Rectal smooth muscle tissue (tissue), 1 donor: ENCODE measurements around the gene KCNN3.
A peak's percentile ranks its signal among the peaks of the same experiment; 100 is the strongest.

ENCODE experiments used
- H3K27ac ChIP-seq: one replicate; pipeline ENCODE4 v1.7.0; 2013; ENCODE audit warnings: low read depth, low read length, inconsistent platforms
- H3K27me3 ChIP-seq: one replicate; pipeline ENCODE4 v1.7.0; 2013; ENCODE audit warnings: low read length; ENCODE audit not compliant: control insufficient read depth, insufficient read depth
- H3K36me3 ChIP-seq: one replicate; pipeline ENCODE4 v1.7.0; 2013; ENCODE audit warnings: low read length; ENCODE audit not compliant: control insufficient read depth, insufficient read depth
- H3K4me1 ChIP-seq: one replicate; pipeline ENCODE4 v1.7.0; 2013; ENCODE audit warnings: low read length; ENCODE audit not compliant: control insufficient read depth, insufficient read depth
- H3K4me3 ChIP-seq: one replicate; pipeline ENCODE4 v1.7.0; 2013; ENCODE audit warnings: low read length
- H3K9ac ChIP-seq: one replicate; pipeline ENCODE4 v1.7.0; 2013; ENCODE audit warnings: low read length

The KCNN3 gene

DNA sequence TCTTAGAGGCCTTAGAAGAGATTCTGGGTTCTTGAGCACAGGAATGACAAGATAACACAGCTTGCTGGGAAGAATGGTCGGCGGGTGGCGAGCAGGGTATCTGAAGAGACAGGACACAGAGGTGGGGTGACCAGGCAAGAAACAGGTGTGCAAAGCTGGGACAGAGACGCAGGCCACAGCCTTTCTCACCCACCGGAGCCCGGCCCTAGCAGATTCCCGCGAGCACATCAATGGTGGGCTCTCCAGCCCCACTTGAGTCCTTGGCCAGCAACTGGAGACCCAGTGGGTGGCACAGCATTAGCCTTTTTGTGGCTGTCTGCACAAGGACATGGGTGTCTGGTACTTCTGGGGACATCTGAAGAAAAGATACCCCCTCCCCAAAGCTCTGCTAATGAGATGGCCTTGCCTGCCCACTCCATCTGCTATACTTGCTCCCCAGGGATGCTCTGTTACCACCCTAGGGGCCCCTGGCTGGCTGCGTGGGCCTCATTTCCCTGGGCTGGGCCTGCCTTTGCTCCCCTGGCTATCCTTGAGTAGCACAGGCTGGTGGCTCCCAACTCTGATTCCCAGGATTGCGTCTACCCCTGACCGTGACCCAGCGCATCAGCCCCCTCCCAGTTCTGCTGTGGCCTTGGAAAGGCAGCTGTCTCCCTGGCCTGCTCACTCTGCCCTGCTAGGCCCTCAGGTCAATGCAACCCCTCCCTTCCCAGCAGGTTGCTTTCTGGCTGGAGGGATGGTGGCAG lies 134.8 kb downstream of the KCNN3 start:
- H3K9ac ChIP-seq: no peak overlapping the region
- H3K36me3 ChIP-seq: no peaks in the 10 kb centered on the region
- no peak overlapping the region for H3K4me3 ChIP-seq
- no peak overlapping the region for H3K27ac ChIP-seq
- H3K4me1 ChIP-seq: peaks cover 18% of the 10 kb centered on the region
- no peaks in the 10 kb centered on the region for H3K27me3 ChIP-seq

DNA sequence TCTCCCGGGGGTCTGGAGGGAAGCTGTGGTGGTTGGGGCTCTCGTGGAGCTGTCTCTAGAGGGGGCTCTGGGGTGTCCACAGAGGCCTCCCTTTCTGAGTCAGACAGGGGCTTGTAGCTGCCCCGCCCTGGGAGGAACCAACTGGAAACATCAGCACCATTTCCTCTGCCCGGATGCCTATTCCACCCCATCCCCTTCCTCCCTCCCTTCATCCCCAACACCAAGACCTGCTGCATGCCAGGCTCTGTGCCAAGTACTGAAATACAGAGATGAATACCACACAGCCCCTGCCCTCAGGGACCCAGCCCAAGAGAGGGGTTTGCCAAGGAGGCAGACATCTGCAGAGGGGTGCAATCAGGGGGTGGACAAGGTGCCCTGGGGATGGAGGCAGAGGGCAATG lies 136.5 kb downstream of the KCNN3 start:
- H3K9ac ChIP-seq: no peak overlapping the region
- no peak overlapping the region for H3K4me3 ChIP-seq
- no peaks in the 10 kb centered on the region for H3K36me3 ChIP-seq
- H3K27me3 ChIP-seq: no peaks in the 10 kb centered on the region
- peaks cover 28% of the 10 kb centered on the region for H3K4me1 ChIP-seq
- no peak overlapping the region for H3K27ac ChIP-seq

DNA sequence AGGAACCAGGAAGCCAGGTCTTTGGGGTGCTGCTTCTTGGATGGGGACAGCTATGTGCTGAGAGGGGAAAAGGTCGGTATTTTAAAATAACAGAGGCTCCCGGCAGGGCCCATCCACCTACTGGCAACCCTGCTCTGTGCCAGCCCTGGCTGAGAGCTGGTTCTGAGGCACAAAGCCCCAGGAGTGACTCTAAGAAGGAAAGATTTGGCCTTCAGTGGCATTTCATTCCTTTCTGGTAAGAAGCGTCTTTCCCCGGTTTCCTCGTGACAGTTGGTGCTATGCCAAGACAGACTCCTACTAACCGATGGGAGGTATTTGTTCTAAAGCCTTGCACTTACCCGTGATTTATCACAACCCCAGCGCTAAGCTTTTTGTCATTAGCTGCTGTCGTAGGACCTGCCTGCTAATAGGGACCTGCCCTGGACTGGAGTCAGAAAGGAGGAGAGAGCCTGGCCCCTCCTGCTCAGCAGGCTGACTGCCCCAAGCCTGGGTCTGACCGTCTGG lies 139.0 kb downstream of the KCNN3 start:
- H3K4me1 ChIP-seq: peaks cover 50% of the 10 kb centered on the region
- H3K27ac ChIP-seq: peak overlapping the region; percentile 74

DNA sequence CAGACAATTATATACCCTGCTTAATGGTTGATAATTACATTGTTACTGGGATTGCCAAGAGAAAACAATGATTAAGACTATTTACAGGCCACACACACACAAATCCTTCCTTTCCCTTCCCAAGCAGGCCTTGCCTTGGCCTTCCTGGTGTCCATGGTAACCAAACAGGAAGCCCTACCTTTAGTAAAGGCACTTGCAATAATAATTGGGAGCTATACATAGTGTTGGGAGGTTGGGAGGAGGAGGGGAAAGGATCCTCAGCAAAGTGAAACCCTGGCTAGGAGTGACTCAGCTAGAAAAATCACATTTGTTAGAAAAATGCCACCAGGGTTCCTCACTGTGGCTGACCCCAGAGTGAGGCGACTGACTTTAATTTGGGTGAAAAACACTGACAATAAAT lies 139.8 kb downstream of the KCNN3 start:
- peaks cover 52% of the 10 kb centered on the region for H3K4me1 ChIP-seq
- no peaks in the 10 kb centered on the region for H3K36me3 ChIP-seq
- no peaks in the 10 kb centered on the region for H3K27me3 ChIP-seq
- H3K9ac ChIP-seq: no peak overlapping the region
- no peak overlapping the region for H3K4me3 ChIP-seq
- H3K27ac ChIP-seq: peak overlapping the region; percentile 74

More for the DNA sequence above, 139.0 kb downstream of the KCNN3 start:
- Histone ChIP-seq H3K36me3 (no peaks in the 10 kb centered on the region), H3K4me3 (no peak overlapping the region), H3K9ac (no peak overlapping the region), H3K27me3 (no peaks in the 10 kb centered on the region)

DNA sequence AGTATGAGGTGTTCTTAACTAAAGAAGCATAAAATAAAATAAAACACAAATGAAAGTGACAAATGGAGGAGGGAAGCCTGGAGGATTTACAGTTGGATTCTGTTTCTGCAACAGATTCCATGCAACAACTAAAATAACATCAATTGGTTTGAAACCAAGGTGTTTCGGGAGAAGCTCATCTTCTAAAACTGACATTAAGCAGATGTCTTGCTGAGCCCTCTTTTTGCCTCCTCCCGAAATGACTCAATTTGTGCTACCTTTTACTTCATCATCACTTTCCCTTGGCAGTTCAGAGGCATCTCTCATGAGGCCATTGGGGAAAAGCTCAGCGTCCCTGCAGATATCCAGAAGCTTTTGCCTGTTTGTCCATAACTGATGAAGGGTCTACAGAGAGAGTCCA lies 140.5 kb downstream of the KCNN3 start:
- Histone ChIP-seq H3K4me1 (peaks cover 52% of the 10 kb centered on the region), H3K27me3 (no peaks in the 10 kb centered on the region), H3K27ac (peak overlapping the region; percentile 74), H3K36me3 (no peaks in the 10 kb centered on the region), H3K4me3 (no peak overlapping the region), H3K9ac (no peak overlapping the region)

DNA sequence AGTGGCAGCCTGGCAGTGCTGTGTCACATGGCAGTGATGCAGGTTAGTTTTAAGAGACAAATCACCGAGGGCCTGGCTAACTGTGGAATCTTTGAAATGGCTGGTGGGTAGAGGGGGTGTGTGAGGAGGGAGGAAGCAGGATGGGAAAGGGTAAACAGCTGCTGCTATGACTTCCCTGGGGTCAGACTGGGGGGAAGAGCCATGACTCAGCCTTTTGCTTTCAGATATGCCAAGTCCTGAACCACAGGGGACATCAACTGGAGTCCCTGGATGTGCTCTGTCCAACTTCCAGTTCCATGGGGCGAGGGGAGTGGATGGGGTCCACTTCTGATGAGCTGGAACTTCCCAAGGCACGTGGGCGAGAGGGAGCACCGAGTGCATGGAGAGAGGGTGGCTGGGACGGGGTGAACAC lies 141.0 kb downstream of the KCNN3 start:
- Histone ChIP-seq H3K27me3 (no peaks in the 10 kb centered on the region), H3K4me3 (no peak overlapping the region), H3K36me3 (no peaks in the 10 kb centered on the region), H3K27ac (peak overlapping the region; percentile 70), H3K4me1 (peaks cover 52% of the 10 kb centered on the region), H3K9ac (no peak overlapping the region)

DNA sequence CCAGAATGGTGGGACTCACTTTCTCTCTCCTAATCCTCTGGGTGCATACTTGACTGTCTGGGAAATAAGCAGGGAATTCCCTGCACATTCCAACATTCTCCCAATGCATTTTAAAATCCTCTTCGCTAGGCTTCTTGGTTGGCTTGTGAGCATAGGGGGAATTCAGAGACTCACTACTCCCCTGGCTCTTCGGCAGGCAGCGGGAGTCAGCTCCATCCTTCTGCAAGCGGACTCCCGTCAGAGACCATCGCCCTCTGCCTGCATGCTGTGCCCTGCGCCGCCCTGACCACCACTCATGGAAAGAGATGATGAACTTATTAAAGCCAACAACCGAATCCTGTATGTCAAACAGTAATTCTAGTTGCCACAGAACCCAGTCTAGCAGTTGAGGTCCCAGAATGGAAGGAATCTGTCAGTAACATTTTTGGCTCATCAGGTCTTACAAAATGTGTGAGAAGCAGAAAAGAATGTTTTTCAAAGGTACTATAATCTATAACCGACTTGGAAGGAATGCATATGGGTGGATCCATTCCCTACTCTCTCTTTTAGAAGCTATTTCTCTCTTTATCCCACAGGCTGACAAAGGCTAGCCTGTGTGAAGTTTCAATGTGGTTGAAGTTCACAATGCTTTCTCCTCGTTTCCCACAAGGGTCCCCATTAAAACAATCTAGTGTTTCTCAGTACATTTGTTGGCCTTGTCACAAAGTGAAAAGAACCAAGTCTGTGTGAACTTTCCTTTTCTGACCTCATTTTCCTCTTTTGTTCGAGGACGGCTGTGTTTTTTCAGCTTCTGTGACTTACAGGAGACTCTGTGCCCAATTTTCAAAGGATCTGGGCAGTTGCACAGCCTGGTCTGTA lies 143.0 kb downstream of the KCNN3 start:
- H3K36me3 ChIP-seq: no peaks in the 10 kb centered on the region
- H3K4me3 ChIP-seq: no peak overlapping the region
- peaks cover 53% of the 10 kb centered on the region for H3K4me1 ChIP-seq
- no peak overlapping the region for H3K9ac ChIP-seq
- H3K27ac ChIP-seq: peak overlapping the region; percentile 70
- no peaks in the 10 kb centered on the region for H3K27me3 ChIP-seq

GRCh38 chr1:154726443-154726842 lies 143.6 kb downstream of the KCNN3 start:
- peak overlapping the region; percentile 14 for H3K27ac ChIP-seq

GRCh38 chr1:154725865-154726264 lies 144.2 kb downstream of the KCNN3 start:
- Histone ChIP-seq H3K4me1 (peaks cover 43% of the 10 kb centered on the region), H3K4me3 (no peak overlapping the region), H3K27ac (peak overlapping the region; percentile 14), H3K9ac (no peak overlapping the region), H3K36me3 (no peaks in the 10 kb centered on the region), H3K27me3 (no peaks in the 10 kb centered on the region)

More at GRCh38 chr1:154726443-154726842, 143.6 kb downstream of the KCNN3 start:
- H3K36me3 ChIP-seq: no peaks in the 10 kb centered on the region
- H3K4me3 ChIP-seq: no peak overlapping the region
- H3K9ac ChIP-seq: no peak overlapping the region
- H3K4me1 ChIP-seq: peaks cover 46% of the 10 kb centered on the region
- H3K27me3 ChIP-seq: no peaks in the 10 kb centered on the region

DNA sequence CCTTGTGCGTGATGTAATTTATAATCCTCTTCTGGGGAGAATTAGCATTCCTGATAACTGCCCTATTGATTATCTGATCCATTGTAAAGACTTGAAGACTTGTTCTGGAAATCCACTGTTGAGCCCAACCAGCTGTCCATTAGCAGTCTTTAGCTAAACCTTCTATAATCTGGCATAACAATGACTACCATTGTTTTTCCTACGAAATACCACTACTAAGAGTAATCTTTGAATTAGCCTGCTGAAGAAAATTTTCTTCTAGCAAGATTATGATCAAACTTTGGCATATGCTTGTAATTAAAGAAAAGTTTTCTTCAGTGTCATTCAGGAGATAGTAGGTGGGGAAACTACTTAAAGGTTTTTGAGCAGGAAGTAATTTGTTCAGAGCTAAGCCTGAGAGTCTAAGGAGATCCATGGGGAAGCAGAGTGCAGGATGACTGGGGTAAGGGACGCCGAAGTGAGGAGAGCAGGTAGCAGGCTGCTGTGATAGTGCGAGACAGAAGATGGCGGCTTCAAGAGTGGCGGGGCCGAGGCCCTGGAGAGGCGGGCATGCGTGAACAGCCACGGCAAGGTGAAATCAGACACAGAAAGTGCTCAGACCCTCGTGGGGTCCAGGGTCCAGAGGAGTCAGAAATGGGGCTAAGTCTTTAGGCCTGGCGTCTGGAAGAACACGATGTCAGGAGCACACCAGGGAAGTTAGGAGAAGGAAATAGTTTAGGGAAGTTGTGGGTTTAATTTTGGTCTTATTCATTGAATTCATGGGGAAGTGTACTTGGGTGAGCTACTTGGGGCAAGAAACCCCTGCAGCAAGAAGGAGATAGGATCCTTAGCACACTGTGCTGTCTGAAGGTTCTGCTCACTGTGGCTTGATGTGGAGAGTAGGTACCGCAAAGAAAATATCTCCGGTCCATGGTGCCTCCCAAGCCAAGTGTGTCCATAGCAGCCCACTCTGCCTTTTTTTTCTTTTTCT lies 149.5 kb downstream of the KCNN3 start:
- no peaks in the 10 kb centered on the region for H3K27me3 ChIP-seq
- no peak overlapping the region for H3K9ac ChIP-seq
- H3K4me3 ChIP-seq: no peak overlapping the region
- peaks cover 6% of the 10 kb centered on the region for H3K4me1 ChIP-seq
- H3K36me3 ChIP-seq: no peaks in the 10 kb centered on the region
- H3K27ac ChIP-seq: no peak overlapping the region

DNA sequence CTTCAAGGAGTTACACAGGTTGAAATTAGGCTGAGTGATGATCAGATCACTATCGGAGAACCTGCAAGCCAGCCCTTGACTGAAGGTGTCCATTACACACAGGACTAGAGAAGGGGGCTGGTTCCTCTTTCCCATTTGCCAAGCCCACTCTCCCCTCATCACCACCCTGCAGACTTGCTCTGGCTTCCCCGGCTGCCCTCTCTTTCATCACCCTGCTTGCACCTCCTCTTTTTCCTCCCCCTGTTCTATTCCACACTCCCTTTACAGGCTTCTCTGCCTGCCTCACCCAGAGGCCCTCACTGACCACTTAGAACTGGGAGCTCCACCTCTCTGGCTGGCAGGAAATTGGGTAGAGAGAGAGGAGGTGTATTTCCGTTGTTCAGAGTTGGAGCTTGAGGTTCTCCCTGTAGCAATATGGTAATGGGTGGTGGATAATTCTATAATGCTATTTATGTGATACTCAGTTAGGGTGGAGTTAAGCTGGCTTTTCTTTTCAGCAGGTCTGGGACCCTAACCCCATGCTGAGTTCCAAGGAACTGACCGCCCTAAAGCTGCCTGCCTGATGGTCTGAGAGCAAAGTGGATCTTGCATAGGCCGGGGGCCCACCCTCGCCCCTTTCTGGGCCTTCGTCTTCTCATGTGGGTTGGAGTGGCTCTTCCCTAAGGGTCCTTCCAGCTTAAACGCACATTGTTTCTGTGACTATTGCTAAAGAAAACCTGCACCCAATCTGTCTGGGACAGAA lies 150.3 kb downstream of the KCNN3 start:
- H3K27me3 ChIP-seq: no peaks in the 10 kb centered on the region
- no peak overlapping the region for H3K9ac ChIP-seq
- peaks cover 6% of the 10 kb centered on the region for H3K4me1 ChIP-seq
- no peaks in the 10 kb centered on the region for H3K36me3 ChIP-seq
- no peak overlapping the region for H3K27ac ChIP-seq
- H3K4me3 ChIP-seq: no peak overlapping the region
